BE2C (cell line): ENCODE measurements around the gene GPS2.
A peak's percentile ranks its signal among the peaks of the same experiment; 100 is the strongest.

Experiments
- DNase-seq: peaks from one replicate; pipeline ENCODE4 v3.0.0-alpha.2; 2020
- H3K27me3 ChIP-seq: fragments of 250-450 bp; sonication (Bioruptor Pico); 2 replicates; pipeline ENCODE4 v1.5.1; 2020; ENCODE audit warnings: mild to moderate bottlenecking
- H3K36me3 ChIP-seq: fragments of 250-450 bp; sonication (Bioruptor Pico); 2 replicates; pipeline ENCODE4 v1.5.1; 2020; ENCODE audit warnings: mild to moderate bottlenecking
- H3K4me1 ChIP-seq: fragments of 250-450 bp; sonication (Bioruptor Pico); 2 replicates; pipeline ENCODE4 v1.5.1; 2020
- H3K4me3 ChIP-seq: 2 replicates; pipeline ENCODE4 v1.5.1; 2011; ENCODE audit warnings: low read depth, low read length
- H3K9me3 ChIP-seq: fragments of 250-450 bp; sonication (Bioruptor Pico); 2 replicates; pipeline ENCODE4 v1.5.1; 2020
- TF ChIP-seq, protein P1 (sequence below): IDR thresholded peaks from 2 replicates; pipeline ENCODE4 v1.5.1; 2012; ENCODE audit warnings: mild to moderate bottlenecking, low read depth, low read length

GPS2 gene

GRCh38 chr17:7327501-7327900 is 12.3 kb upstream of the GPS2 start:
- no peak overlapping the region for H3K4me3 ChIP-seq
- TF ChIP-seq, protein P1, sequence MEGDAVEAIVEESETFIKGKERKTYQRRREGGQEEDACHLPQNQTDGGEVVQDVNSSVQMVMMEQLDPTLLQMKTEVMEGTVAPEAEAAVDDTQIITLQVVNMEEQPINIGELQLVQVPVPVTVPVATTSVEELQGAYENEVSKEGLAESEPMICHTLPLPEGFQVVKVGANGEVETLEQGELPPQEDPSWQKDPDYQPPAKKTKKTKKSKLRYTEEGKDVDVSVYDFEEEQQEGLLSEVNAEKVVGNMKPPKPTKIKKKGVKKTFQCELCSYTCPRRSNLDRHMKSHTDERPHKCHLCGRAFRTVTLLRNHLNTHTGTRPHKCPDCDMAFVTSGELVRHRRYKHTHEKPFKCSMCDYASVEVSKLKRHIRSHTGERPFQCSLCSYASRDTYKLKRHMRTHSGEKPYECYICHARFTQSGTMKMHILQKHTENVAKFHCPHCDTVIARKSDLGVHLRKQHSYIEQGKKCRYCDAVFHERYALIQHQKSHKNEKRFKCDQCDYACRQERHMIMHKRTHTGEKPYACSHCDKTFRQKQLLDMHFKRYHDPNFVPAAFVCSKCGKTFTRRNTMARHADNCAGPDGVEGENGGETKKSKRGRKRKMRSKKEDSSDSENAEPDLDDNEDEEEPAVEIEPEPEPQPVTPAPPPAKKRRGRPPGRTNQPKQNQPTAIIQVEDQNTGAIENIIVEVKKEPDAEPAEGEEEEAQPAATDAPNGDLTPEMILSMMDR = no peak
- DNase-seq = no peak
- no peaks in the 10 kb centered on the region for H3K27me3 ChIP-seq
- peaks cover 15% of the 10 kb centered on the region for H3K36me3 ChIP-seq
- H3K4me1 ChIP-seq = no peaks in the 10 kb centered on the region
- no peaks in the 10 kb centered on the region for H3K9me3 ChIP-seq

DNA sequence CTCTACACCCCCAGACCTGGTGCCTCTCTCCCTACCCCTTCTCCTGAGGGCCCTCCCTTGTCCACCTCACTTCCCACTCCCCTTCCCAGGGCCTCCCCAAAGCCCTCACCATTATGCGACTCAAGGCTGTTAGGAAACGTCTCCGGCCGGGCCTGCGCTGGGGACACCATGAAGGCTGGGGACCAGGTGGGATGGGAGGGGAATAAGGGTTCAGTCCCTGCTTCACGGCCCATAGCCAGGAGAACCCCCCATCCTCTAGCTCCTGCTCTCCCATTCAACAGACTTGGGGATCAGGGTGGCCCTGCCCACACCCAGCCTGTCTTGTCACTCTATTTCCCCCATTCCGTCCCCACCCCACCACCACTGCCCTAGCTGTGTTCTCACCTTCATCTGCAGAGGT is 11.9 kb upstream of the GPS2 start:
- DNase-seq = no peak
- Histone ChIP-seq H3K9me3 (no peaks in the 10 kb centered on the region), H3K27me3 (no peaks in the 10 kb centered on the region), H3K4me3 (no peak overlapping the region), H3K36me3 (peaks cover 20% of the 10 kb centered on the region), H3K4me1 (no peaks in the 10 kb centered on the region)
- TF ChIP-seq, protein P1 = no peak

- H3K36me3 ChIP-seq = peaks cover 23% of the 10 kb centered on the region
- DNase-seq = no peak
- H3K27me3 ChIP-seq = no peaks in the 10 kb centered on the region
- no peaks in the 10 kb centered on the region for H3K9me3 ChIP-seq
- no peaks in the 10 kb centered on the region for H3K4me1 ChIP-seq
- H3K4me3 ChIP-seq = no peak overlapping the region
- TF ChIP-seq, protein P1 = no peak
Observed at GRCh38 chr17:7326186-7326585, 11.0 kb upstream of the GPS2 start.

- H3K9me3 ChIP-seq = no peaks in the 10 kb centered on the region
- H3K4me1 ChIP-seq = no peaks in the 10 kb centered on the region
- TF ChIP-seq, protein P1 = no peak
- H3K4me3 ChIP-seq = no peak overlapping the region
- no peak for DNase-seq
- peaks cover 23% of the 10 kb centered on the region for H3K36me3 ChIP-seq
- H3K27me3 ChIP-seq = no peaks in the 10 kb centered on the region
Observed at GRCh38 chr17:7325031-7325528, 9.9 kb upstream of the GPS2 start.

DNA sequence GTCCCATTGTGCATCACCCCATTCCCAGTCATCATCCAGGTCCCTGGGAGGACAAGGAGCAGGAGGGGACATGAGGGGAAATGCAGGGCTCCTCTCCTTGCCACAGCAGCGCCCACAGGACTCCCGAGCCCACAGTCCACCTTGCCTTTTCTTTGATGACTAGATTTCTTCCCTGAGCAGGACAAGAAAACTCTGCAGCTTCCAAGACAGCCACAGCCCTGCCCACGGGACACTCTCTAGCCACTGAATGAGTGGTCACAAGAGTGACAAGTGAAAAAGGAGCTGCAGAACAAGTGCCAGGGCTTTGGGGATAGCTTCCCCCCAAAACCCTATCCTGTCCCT is 9.2 kb upstream of the GPS2 start:
- no peaks in the 10 kb centered on the region for H3K27me3 ChIP-seq
- no peaks in the 10 kb centered on the region for H3K9me3 ChIP-seq
- no peak for DNase-seq
- no peak overlapping the region for H3K4me3 ChIP-seq
- TF ChIP-seq, protein P1 = no peak
- peaks cover 23% of the 10 kb centered on the region for H3K36me3 ChIP-seq
- no peaks in the 10 kb centered on the region for H3K4me1 ChIP-seq

DNA sequence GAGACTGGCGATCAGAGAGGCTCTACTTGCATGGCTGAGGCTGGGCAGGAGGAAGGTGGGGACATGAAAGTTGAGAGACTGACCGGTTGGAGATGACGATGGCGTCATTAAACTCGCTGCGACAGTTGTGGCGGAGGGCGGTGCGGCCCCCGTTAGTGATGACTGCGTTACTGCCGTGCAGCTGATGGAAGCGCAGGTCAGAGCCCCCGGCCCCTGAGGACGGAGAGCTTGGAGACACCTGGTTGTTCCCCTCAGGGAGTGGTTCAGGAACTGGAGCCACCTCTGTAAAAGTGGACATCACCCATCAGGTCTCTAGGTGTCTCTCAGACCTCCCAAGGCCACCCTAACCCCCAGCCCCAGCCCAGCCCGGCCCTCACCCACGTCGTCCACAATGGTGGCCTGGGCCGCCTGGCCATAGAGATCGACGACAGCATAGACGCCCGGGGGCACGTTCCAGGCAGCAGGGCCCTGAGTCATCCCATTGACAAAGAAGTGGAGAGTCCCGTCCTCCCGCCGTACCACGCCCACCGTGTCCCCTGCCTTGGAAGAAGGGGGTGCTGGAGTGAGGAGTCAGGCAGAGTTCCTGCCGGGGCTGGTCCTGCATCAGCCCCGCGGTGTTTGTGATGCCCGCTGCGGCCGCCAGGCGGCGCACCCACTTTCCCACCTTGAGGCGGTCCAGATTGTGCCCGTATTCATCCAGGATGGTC is 8.7 kb upstream of the GPS2 start:
- H3K9me3 ChIP-seq = no peaks in the 10 kb centered on the region
- no peaks in the 10 kb centered on the region for H3K4me1 ChIP-seq
- TF ChIP-seq, protein P1 = peak; percentile 70
- DNase-seq = peak; percentile 61
- H3K36me3 ChIP-seq = peaks cover 23% of the 10 kb centered on the region
- H3K4me3 ChIP-seq = no peak overlapping the region
- H3K27me3 ChIP-seq = no peaks in the 10 kb centered on the region
